HepG2 (cell line): Measurements from ENCODE around the gene C6orf136. TPM values are rescaled to one million over a fixed set of nuclear protein-coding genes. Genes with fewer than 3 reads are reported as not detected.

Experiments
- ATAC-seq: fragments of 200-7000 bp; cut with Tn5 transposase; 3 replicates; pipeline ENCODE4 v1.9.1; 2020; ENCODE audit warnings: mild to moderate bottlenecking, moderate library complexity
- BruUV-seq: library from RNA; stranded (reverse); fragments of 400-500 nt; replicated peaks from 2 replicates; lab custom pipeline; 2021; lab: Mats Ljungman, UMichigan
- CTCF ChIA-PET: fragments of 300-600 bp; formaldehyde crosslinking; extraction: SDS; loops from one replicate; lab custom pipeline; 2021; ENCODE audit warnings: low total read pairs, inconsistent platforms, low intra/inter-chr PET ratio; lab: Yijun Ruan, JAX
- POLR2A ChIA-PET: fragments of 350-600 bp; sonication (Branson Sonifier 250); formaldehyde crosslinking; loops from one replicate; lab custom pipeline; 2020; ENCODE audit warnings: antibody characterized with exemption, inconsistent platforms; lab: Yijun Ruan, JAX
- DNase-seq: peaks from one replicate; pipeline ENCODE4 v3.0.0-alpha.2; 2015; ENCODE audit warnings: low spot score
- FAIRE-seq: peaks from 3 replicates; lab custom pipeline; 2011; peaks lifted over from hg19 to GRCh38; lab: Jason Lieb, UNC
- H2AFZ ChIP-seq: one replicate; pipeline ENCODE4 v1.6.1; 2011; ENCODE audit warnings: low read length, inconsistent platforms
- H3K27ac ChIP-seq: fragments of 300-600 bp; 3 replicates; pipeline ENCODE4 v1.8.0; 2011; ENCODE audit warnings: mixed run types, mild to moderate bottlenecking, mixed read lengths, low read length, inconsistent platforms; ENCODE audit not compliant: insufficient read depth; ENCODE audit errors: extremely low read length
- H3K27me3 ChIP-seq, 2 experiments: fragments of 200-600 bp in 1 of 2; 2 replicates in 1 of 2; 3 replicates in 1 of 2; pipeline versions ENCODE4 v1.6.0 to v1.8.0; 2011; ENCODE audit warnings: low read length in 2 of 2, mild to moderate bottlenecking in 2 of 2, moderate library complexity in 2 of 2, inconsistent platforms in 1 of 2; ENCODE audit not compliant: insufficient read depth in 2 of 2, control insufficient read depth in 1 of 2
- H3K36me3 ChIP-seq, 2 experiments: fragments of 200-600 bp in 1 of 2; replicated peaks in 1 of 2; 2 replicates in 1 of 2; 3 replicates in 1 of 2; pipeline versions ENCODE4 v1.5.1 to v1.8.0; 2011; ENCODE audit warnings: low read length in 2 of 2, inconsistent platforms in 1 of 2; ENCODE audit not compliant: insufficient read depth in 2 of 2, control insufficient read depth in 1 of 2
- H3K4me1 ChIP-seq: 2 replicates; pipeline ENCODE4 v1.5.1; 2012; ENCODE audit warnings: low read length, inconsistent platforms; ENCODE audit not compliant: insufficient read depth
- H3K4me2 ChIP-seq: 2 replicates; pipeline ENCODE4 v1.6.0; 2011; ENCODE audit warnings: low read depth, low read length, inconsistent platforms
- H3K4me3 ChIP-seq, 3 experiments: fragments of 200-600 bp in 1 of 3; sonication (generic), shearing (Covaris generic) in 1 of 3; replicated peaks in 1 of 3; 2 replicates each; pipeline ENCODE4 v1.5.1; 2011 to 2016; ENCODE audit warnings: low read length in 3 of 3, inconsistent platforms in 2 of 3, low read depth in 2 of 3, mild to moderate bottlenecking in 2 of 3, control low read depth in 1 of 3, mixed read lengths in 1 of 3; ENCODE audit not compliant: insufficient read depth in 1 of 3
- H3K79me2 ChIP-seq: one replicate; pipeline ENCODE4 v1.6.1; 2011; ENCODE audit warnings: low read length, inconsistent platforms; ENCODE audit not compliant: insufficient read depth
- H3K9ac ChIP-seq: 2 replicates; pipeline ENCODE4 v1.6.0; 2011; ENCODE audit warnings: mild to moderate bottlenecking, low read depth, low read length, inconsistent platforms; ENCODE audit not compliant: insufficient read depth
- H3K9me3 ChIP-seq: 2 replicates; pipeline ENCODE4 v1.5.1; 2012; ENCODE audit warnings: mild to moderate bottlenecking, low read length
- H4K20me1 ChIP-seq: 2 replicates; pipeline ENCODE4 v1.6.0; 2011; ENCODE audit warnings: inconsistent platforms, mild to moderate bottlenecking, low read length, moderate library complexity; ENCODE audit not compliant: insufficient read depth
- FOXA3 ChIP-seq: IDR thresholded peaks from 2 replicates; pipeline ENCODE4 v1.6.1; 2016; ENCODE audit warnings: missing genetic modification reagents, missing compliant biosample characterization
- HHEX ChIP-seq: IDR thresholded peaks from 2 replicates; pipeline ENCODE4 v1.6.1; 2016; ENCODE audit warnings: control low read depth
- KDM1A ChIP-seq: IDR thresholded peaks from 2 replicates; pipeline ENCODE4 v1.6.1; 2016; ENCODE audit warnings: missing compliant biosample characterization
- KLF12 ChIP-seq: sonication (generic); formaldehyde crosslinking; IDR thresholded peaks from 2 replicates; pipeline ENCODE4 v1.4.0; 2020; ENCODE audit warnings: missing genetic modification reagents, borderline replicate concordance
- NFYC ChIP-seq: IDR thresholded peaks from 2 replicates; pipeline ENCODE4 v1.6.1; 2016; ENCODE audit warnings: missing genetic modification reagents, missing compliant biosample characterization
- PHF8 ChIP-seq: sonication (generic); formaldehyde crosslinking; IDR thresholded peaks from 2 replicates; pipeline ENCODE4 v1.5.0; 2020; ENCODE audit warnings: missing genetic modification reagents
- RAD51 ChIP-seq: fragments of 450-650 bp; IDR thresholded peaks from 2 replicates; pipeline ENCODE4 v1.6.1; 2016; ENCODE audit warnings: borderline replicate concordance
- SOX5 ChIP-seq: IDR thresholded peaks from 2 replicates; pipeline ENCODE4 v1.6.1; 2016; ENCODE audit warnings: borderline replicate concordance
- ZNF747 ChIP-seq: sonication (generic); formaldehyde crosslinking; IDR thresholded peaks from 2 replicates; pipeline ENCODE4 v1.8.1; 2023; ENCODE audit warnings: missing genetic modification reagents, mild to moderate bottlenecking, borderline replicate concordance
- ZNF773 ChIP-seq: sonication (generic); formaldehyde crosslinking; IDR thresholded peaks from 2 replicates; pipeline ENCODE4 v1.4.0; 2020; ENCODE audit warnings: missing genetic modification reagents, borderline replicate concordance
- ZNF784 ChIP-seq: sonication (generic); formaldehyde crosslinking; IDR thresholded peaks from 2 replicates; pipeline ENCODE4 v1.5.1; 2020; ENCODE audit warnings: missing genetic modification reagents, mild to moderate bottlenecking, borderline replicate concordance
- WGBS: methylation state at CpG from one replicate; pipeline ENCODE4 v1.1.6; 2017; ENCODE audit warnings: low lambda C conversion rate; 5-methylcytosine and 5-hydroxymethylcytosine counted together
- in situ Hi-C: cut with HindIII; loops from 2 replicates; pipeline ENCODE4 v1.10.0; 2017; ENCODE audit warnings: low pct_unique_long_range_greater_than_20kb; ENCODE audit not compliant: extremely low pct_ligation_motif_present
- intact Hi-C: fragments of 100-400 bp; cut with micrococcal nuclease; formaldehyde crosslinking; loops from one replicate; pipeline ENCODE4 v1.10.0; 2022; ENCODE audit not compliant: unreplicated experiment
- polyA plus RNA-seq, 8 experiments: library from polyadenylated mRNA; depleted of rRNA in 3 of 8; stranded (reverse) in 7 of 8; unstranded in 1 of 8; fragments of >200 nt; fragmentation: Illumina TruSeq in 4 of 8; extraction: Trizol in 4 of 8; gene quantifications; 2 replicates each; pipeline versions ENCODE4 v1.2.1 to v1.2.3, GENCODE V29; 2011 to 2016; ENCODE audit warnings: low read depth in 4 of 8, missing spikeins in 1 of 8, mixed read lengths in 1 of 8; ENCODE audit not compliant: insufficient read depth in 1 of 8
- total RNA-seq, 5 experiments: library from RNA; depleted of rRNA; stranded (reverse); fragments of >200 nt; fragmentation: Illumina TruSeq; extraction: Trizol; gene quantifications; 2 replicates each; pipeline ENCODE4 v1.2.3, GENCODE V29; 2016; ENCODE audit warnings: low read depth in 1 of 5

The C6orf136 gene
- total and polyA plus RNA-seq, 2 of the 13 experiments (the other 11 are each of a cell fraction or from before 2014, with no cell fraction given) = 12.0 to 26.2 TPM

- FAIRE-seq (no peak), ATAC-seq (no peak)
- Histone ChIP-seq H3K4me2 (no peak overlapping the region), H4K20me1 (no peaks in the 10 kb centered on the region), H3K27ac (no peak overlapping the region), H3K9me3 (no peaks in the 10 kb centered on the region), H3K79me2 (peaks cover 2% of the 10 kb centered on the region), H2AFZ (no peak overlapping the region), H3K4me1 (peaks cover 32% of the 10 kb centered on the region), H3K27me3 (no peaks in the 10 kb centered on the region), H3K4me3 (no peak overlapping the region), H3K36me3 (peaks cover 14 to 48% of the 10 kb centered on the region in 2 experiments)
- in situ Hi-C loops = no loop called here
- POLR2A ChIA-PET = interaction anchor here (1.6 to 1.8 kb wide), 3 partner anchors 13 to 23 kb away, joined by 4 to 16 read pairs (median 5); partner anchors contain the start of genes MRPS18B and PPP1R10
- CTCF ChIA-PET = no interaction called here
- WGBS = 96% methylated on average over 10 of the region's 10 CpGs
- BruUV-seq = no TSS peak
- no peak for TF ChIP-seq NFYC (CRISPR knock-in tag)
- no peak for TF ChIP-seq FOXA3
- TF ChIP-seq ZNF773 (CRISPR knock-in tag) = no peak
- TF ChIP-seq SOX5 = no peak
- no peak for TF ChIP-seq RAD51
- no peak for TF ChIP-seq KLF12 (CRISPR knock-in tag)
- no peak for TF ChIP-seq PHF8 (CRISPR knock-in tag)
- TF ChIP-seq HHEX (CRISPR knock-in tag) = no peak
- no peak for TF ChIP-seq ZNF784 (CRISPR knock-in tag)
- no peak for TF ChIP-seq ZNF747 (CRISPR knock-in tag)
- TF ChIP-seq KDM1A = no peak
- TF ChIP-seq, all 625 proteins: peak for 0
- H3K9ac ChIP-seq = no peak overlapping the region
- DNase-seq = no peak
- intact Hi-C loops = no loop called here
Measured at GRCh38 chr6:30640481-30640880, 6.5 kb upstream of the C6orf136 start.
